Activated CD4-positive, alpha-beta T cell treated with anti-CD3 and anti-CD28 coated beads, Interleukin-2, amount 50 U/mL, for 1 hour (primary cell): ENCODE data around the gene DRC1.
"Not testable (repeated sequence)": the region's sequence is repeated elsewhere in the genome, so short reads cannot be mapped to it uniquely, and the experiment has no call there.

ENCODE experiments used
- DNase-seq: peaks from one replicate; pipeline ENCODE4 v3.0.0-alpha.2; 2020

DRC1 gene

GRCh38 chr2:26401739-26402541 lies at the start of gene DRC1:
DRC1 (plus strand) TSS chr2:26401920; CDS start chr2:26401990, 70 bp downstream.
- DNase-seq = no peak

GRCh38 chr2:26352892-26353291 lies 48.8 kb upstream of the DRC1 start:
- DNase-seq = no peak

- DNase-seq = not testable (repeated sequence)
These were observed 47.3 kb upstream of the DRC1 start for GRCh38 chr2:26354469-26354868.

GRCh38 chr2:26355038-26355995 lies 46.4 kb upstream of the DRC1 start:
- DNase-seq = no peak

- DNase-seq = no peak
These were observed 45.6 kb upstream of the DRC1 start for GRCh38 chr2:26356111-26356510.

DNA sequence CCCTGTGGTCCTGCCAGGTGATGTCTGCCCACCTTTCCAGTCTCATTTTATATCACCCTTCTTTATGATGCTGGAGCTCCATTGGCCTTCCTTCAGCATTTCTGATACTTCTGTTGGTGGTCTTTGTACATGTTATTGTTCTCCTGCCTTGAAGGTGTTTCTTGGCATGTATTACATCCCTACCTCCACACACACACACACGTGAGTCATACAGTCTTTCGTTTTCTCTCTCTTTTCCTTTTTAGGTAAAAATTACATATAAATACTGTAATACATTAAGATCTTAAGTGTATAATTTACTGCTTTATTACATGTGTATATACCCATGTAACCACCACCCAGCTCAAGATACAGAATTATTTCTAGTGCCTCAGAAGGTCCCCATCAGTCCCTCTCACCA lies 44.9 kb upstream of the DRC1 start:
- DNase-seq = no peak

- no peak for DNase-seq
These were observed 41.7 kb upstream of the DRC1 start for GRCh38 chr2:26359886-26360473.

DNA sequence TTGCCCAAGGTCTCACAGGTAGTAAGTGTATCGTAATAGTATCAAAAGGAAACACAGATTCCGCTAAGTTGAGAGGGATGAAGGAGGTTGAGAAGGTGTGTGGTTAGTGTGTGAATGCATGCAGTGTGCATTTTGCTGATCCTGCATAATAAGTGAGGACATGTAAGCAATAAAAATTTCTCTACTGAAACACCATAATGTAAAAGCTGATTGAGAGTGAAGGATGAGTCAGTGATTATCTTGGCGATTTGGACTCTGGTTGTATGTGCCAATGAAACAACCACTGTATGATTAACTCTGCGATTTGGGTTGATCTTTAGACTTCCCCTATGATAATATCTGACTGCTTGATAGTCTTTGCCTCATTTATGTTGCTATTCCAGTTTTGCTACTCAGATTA lies 38.4 kb upstream of the DRC1 start:
- no peak for DNase-seq

DNA sequence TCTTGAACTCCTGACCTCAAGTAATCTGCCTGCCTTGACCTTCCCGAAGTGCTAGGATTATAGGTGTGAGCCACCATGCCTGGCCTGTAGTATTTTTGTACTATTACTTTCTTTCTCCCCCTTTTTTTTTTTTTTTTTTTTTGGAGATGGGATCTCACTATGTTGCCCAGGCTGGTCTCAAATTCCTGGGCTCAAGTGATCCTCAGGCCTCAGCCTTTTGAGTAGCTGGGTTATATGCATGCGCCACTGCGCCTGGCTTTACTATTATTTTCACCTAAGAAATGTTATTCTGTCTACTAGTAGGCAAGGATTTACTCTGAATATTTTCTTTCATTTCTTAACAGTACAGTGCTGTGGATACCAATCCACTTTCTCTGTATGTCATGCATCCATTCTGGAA lies 37.8 kb upstream of the DRC1 start:
- no peak for DNase-seq

DNA sequence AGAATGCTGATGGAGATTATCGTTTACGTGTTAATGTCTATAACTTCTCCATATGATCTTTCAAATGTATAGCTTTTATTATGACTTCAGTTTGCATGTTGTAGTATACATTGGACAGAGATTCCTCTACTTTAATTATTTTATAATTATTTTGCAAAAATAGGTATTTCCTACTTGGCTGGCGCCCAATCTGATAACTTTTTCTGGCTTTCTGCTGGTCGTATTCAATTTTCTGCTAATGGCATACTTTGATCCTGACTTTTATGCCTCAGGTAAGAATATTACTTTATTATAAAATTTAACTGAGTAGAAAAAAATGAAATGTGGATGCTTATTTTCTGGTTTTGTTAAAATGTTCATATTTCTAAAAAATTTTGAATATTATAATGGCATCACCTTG lies 37.1 kb upstream of the DRC1 start:
- DNase-seq = no peak

GRCh38 chr2:26366957-26367356 lies 34.8 kb upstream of the DRC1 start:
- DNase-seq = no peak

DNA sequence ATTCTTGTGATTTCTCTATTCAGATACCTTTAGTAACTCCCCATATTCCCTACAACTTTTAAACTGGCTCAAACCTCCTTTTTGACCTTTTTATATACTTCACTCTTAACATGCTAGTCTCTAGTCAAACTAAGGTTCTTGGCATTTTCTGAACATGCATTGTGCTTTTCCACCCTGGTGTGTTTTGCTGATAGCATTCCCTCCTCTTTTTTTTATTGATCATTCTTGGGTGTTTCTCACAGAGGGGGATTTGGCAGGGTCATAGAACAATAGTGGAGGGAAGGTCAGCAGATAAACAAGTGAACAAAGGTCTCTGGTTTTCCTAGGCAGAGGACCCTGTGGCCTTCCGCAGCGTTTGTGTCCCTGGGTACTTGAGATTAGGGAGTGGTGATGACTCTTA lies 32.1 kb upstream of the DRC1 start:
- not testable (repeated sequence) for DNase-seq

DNA sequence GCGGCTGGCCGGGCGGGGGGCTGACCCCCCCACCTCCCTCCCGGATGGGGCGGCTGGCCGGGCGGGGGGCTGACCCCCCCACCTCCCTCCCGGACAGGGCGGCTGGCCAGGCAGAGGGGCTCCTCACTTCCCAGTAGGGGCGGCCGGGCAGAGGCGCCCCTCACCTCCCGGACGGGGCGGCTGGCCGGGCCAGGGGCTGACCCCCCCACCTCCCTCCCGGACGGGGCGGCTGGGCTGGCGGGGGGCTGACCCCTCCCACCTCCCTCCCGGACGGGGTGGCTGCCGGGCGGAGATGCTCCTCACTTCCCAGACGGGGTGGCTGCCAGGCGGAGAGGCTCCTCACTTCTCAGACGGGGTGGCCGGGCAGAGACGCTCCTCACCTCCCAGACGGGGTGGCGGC lies 30.8 kb upstream of the DRC1 start:
- not testable (repeated sequence) for DNase-seq

DNA sequence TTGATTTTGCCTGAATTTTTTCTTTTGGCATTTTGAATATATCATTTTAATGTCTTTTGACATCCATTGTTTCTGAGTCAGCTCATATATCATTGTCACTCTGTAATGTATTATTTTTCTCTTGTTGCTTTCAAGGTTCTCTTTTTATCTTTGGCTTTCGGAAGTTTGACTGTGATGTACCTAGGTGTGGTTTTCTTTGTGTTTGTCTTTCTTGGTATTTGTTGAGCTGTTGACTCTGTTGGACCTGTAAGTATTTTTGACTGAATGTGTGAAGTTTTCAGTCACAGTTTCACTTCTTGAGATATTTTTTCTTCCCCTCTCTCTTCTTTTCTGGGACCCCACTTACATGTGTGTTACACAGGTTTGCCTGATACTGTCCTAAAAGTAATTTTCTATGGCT lies 24.9 kb upstream of the DRC1 start:
- no peak for DNase-seq

- no peak for DNase-seq
These were observed 21.4 kb upstream of the DRC1 start for GRCh38 chr2:26380281-26380680.

GRCh38 chr2:26382564-26382963 lies 19.2 kb upstream of the DRC1 start:
- no peak for DNase-seq

DNA sequence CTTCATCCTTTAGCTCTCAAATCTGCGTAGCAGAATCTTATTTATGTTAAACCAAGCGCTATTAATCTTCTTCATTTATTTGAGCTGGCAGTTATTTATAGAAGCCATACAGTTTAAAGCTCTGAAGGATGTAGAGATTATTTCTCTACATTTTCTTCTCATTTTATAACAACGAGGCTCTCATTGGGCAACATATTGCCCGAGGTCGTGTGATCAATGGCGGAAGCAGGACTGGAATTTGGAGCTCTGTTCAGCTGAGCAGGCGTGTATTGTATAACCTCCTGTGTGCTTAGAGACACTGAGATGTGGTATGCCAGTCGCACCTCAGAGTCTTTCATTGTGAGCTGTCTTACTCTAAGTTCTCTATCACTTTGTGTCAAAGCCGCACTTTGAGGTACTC lies 17.5 kb upstream of the DRC1 start:
- no peak for DNase-seq

- no peak for DNase-seq
These were observed 17.1 kb upstream of the DRC1 start for GRCh38 chr2:26384597-26384996.

DNA sequence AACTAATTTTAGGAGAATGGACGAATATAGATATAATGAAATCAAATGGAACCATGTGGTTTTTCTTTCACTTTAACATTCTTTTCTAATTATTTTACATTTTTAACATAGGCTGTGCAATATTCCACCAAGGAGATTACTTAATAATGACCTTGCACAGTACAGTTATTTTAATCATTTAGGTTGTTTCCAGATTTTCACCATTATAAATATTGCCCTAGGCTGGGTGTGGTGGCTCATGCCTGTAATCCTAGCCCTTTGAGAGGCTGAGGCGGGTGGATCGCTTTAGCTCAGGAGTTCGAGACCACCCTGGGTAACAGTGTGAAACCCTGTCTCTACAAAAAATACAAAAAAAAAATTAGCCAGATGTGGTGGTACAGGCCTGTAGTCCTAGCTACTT lies 14.5 kb upstream of the DRC1 start:
- DNase-seq = no peak

DNA sequence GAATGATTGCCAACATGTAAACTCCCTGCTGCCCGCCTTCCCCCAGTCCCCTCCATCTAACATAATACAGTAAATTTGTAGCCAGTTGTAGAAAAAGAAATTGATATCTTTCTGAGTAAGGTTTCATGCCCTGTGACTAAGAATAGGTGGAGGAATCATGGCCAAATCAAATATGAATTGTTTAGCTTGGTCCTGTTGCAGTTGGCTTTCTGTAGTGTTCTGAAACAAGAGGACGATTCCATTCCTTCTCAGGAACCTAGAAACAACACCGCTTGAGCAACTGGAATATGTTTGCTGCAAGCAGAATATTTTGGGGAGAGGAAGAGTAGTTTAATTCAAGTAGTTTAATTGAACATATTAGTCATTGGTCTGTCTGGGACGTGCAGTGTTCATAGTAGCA lies 7.0 kb upstream of the DRC1 start:
- no peak for DNase-seq

DNA sequence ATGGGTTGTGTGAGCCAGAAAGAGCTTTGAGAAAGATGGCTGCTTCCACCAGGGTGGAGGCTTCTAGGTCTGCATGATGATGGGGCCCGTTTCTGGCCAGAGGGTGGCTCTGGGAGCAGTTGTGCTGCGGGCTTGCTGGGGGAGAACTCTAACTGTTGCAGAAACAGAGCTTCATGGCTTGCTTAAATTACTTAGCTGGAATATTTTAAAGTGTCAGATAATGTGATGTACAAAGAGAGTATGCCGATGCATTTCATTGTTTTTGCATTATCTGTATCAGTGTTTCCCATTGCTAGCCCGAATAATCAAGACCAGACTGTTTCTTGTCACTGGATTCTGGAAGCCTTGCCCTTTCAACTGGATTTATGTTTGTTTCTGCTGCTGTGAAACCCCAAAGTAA lies 6.3 kb upstream of the DRC1 start:
- no peak for DNase-seq

- DNase-seq = no peak
These were observed 4.9 kb upstream of the DRC1 start for GRCh38 chr2:26396734-26397298.

DNA sequence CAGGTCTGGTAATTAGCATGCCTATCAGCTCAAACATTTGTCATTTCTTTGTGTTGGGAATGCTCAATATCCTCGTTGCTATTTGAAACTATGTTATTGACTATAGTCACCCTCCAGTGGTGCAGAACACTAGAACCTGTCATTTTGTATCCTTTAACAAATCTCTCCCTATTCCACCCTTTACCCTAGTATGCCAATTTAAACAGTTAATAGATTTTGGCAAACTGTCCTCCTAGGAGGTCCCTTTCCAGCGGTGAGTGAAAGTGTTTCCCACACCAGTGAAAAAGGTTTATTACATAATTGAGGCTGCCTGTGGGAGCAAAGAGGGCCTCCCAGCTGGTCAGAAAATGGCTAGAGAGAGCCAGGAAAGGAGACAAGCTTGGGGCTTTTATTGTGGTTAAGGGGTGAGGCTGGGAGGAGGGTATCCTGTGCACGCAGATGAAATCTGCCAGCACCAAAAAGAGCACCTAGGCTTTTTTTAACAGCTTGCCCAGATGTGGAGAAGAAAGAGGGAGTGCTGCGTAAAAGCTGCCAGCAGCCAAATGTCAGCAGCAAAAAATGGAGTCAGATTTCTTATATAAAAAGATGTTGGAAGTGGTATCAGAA lies 1.8 kb upstream of the DRC1 start:
- DNase-seq = no peak
